GM21737 (cell line): ENCODE results near the gene TNS2.

ENCODE experiments used
- ATAC-seq: cut with Tn5 transposase; IDR thresholded peaks from one replicate; pipeline ENCODE4 v1.9.1; 2021; ENCODE audit warnings: mild to moderate bottlenecking, moderate library complexity; ENCODE audit not compliant: unreplicated experiment

The TNS2 gene

GRCh38 chr12:53039851-53040250, 10.0 kb upstream of the TNS2 start:
- ATAC-seq = no peak

DNA sequence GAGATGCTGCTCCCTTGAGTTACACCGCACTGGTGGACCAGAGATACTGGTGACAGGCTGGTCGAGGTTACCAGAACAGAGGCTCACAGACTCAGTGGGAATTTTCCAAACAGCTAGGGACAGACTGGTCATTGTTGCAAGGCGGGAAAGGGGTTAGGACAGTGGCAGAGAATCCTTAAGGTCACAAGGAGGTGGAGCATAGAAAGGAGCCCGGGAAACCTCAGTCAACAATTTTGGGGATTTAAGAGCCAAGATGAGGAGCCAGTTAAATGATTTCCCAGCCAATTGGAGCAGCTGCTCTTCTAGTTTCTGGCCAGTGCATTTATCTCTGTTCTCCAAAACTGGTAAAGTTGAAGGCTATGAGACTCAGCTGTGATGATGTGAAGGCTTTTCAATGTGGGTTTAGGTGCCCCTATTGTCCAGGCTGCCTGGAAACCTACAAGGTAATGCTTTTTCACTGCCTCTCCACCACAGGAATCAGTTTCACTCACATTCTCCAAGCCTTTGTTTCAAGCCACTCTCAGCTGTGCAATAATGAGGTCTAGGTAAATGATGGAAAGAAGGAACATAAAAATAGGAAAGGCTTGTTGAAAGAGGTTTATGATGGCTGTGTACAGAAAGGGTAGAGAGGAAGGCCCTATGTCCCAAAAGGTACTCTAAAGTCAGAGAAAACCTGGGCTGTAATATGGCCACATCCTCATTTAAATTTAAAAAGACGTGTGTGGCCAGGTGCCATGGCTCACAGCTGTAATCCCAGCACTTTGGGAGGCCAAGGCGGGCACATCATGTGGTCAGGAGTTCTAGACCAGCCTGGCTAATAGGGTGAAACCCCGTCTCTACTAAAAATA, 7.0 kb upstream of the TNS2 start:
- no peak for ATAC-seq

DNA sequence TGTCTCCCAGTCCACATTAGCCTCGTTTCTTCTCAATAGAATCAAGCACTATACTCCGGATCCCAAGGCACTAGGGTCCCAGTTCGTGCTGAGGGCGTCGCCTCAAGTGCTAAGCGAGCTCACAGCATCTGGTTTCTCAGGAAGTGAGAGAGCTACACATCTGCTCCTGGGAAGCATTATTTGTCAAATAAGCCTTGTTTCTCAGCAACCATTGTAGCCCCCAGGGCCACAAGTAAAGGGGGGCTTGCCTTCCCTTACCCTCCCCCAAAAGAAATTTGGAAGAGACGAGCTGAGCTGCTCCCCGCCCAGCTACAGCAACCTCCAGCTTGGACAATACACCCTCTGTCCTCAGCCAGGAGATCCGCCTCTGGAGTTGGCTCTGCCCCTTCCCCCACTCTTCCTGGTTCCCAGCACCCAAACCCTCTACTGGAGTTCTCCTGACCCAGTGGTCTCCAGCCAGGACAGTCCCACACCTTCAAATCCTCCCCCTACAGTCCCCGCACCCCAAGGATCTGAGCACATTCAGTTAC, 5.7 kb upstream of the TNS2 start:
- ATAC-seq = no peak

GRCh38 chr12:53044896-53045695, 4.8 kb upstream of the TNS2 start:
- no peak for ATAC-seq

DNA sequence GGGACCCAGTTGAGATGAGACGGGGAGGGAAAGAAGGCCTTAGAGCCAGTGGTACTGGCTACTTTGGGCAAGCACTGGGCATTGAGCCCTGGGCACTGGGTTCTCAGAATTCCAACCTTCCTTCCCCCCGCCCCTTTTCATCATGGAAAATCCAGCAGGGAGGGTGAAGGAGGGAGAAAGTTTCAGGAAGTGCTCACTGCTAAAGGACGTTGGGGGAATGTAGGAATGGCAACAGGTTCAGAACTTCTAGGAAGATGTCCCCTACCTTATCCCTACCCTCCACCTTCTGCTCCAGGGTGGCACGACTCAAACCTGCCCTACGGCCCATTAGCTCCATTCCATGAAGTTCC, 4.2 kb upstream of the TNS2 start:
- ATAC-seq = no peak

DNA sequence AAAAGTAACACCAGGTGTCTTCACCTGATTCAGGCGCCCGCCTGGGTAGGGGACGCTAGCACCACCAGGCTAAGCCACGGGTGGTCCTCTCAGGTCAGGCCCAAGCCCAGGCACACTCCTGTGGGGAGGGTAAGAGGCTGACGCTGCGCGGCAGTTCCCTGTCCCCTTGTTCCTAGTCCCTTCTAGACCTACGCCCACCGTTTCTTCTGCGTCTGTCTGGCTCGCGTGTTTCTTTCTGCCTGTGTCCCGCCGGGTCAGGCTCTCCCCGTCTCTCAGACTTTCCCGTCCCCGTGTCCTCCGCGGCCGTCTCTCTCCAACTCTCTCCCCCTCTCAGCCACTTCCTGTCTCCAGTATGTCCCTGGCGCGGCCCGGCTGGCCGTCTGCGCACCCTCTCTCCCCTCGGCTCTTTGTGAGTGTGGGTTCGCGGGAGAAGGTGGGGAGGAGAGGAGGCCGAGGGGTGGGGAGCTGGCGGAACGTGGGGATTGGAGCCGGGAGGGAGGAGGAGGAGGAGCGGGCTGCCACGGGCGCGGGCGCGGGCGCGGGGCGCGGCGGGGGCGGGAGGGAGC, 3.1 kb upstream of the TNS2 start:
- ATAC-seq = peak; percentile 25

- peak; percentile 65 for ATAC-seq
Measured at GRCh38 chr12:53047221-53048032, 2.4 kb upstream of the TNS2 start.

- ATAC-seq = no peak
Measured at GRCh38 chr12:53048033-53048779, 1.7 kb upstream of the TNS2 start.

DNA sequence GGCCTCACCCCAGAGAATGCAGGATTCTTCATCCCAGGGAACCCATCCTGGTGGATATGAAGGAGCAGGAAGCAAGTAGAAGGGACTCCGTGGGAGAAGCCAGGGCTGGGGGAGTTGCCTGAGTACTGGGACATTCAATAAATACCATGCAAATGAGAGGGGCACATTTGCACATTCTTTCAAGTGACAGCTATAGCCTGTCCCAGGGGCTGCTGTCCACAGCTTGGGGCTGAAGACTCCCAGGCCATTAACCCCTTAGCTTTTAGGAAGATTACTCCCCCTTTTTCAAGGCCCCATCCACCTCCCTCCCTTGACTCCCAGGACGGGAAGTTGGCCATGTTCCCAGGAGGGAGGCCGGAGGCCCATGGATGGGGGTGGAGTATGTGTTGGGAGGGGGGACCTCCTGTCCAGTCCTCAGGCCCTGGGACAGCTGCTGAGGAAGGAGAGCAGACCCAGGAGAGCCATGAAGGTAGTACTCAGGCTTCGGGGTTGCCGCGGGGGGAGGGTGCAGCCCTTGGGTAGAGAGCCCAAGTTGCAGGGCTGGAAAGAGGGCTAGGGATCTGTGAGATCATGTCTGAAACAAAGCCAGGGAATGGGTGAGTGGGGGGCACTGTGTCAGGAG, 974 bp upstream of the TNS2 start:
- ATAC-seq = no peak

DNA sequence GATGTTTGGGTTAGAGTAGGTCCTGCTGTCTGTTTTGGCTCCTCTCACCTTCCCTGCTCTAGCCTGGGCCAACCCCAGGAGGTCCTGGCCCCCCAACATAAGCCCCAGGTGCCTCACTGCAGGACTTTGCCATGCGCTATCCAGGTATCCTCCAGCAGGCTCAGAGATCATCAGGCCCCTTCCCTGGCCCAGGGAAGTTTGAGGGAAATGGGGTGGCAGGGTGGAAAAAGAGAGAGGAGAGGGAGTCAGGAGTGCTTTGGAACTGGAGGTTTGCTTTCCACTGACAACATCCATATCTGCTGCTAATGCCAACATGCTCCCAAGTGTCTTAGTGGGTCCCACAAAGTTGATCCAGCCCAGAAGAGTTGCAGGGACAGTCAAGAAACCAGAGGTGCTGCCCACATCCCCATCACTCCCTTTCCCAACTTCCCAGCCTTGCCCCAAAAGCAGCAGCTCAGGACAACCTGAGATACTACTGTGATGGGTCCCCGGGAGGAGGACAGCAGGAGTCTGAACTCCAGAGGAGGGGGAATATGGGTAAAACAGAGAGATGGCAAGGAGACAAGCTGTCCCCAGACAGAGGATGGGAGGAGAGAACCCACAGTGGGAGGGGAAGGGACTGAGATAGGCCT, 677 bp downstream of the TNS2 start:
- ATAC-seq = no peak

DNA sequence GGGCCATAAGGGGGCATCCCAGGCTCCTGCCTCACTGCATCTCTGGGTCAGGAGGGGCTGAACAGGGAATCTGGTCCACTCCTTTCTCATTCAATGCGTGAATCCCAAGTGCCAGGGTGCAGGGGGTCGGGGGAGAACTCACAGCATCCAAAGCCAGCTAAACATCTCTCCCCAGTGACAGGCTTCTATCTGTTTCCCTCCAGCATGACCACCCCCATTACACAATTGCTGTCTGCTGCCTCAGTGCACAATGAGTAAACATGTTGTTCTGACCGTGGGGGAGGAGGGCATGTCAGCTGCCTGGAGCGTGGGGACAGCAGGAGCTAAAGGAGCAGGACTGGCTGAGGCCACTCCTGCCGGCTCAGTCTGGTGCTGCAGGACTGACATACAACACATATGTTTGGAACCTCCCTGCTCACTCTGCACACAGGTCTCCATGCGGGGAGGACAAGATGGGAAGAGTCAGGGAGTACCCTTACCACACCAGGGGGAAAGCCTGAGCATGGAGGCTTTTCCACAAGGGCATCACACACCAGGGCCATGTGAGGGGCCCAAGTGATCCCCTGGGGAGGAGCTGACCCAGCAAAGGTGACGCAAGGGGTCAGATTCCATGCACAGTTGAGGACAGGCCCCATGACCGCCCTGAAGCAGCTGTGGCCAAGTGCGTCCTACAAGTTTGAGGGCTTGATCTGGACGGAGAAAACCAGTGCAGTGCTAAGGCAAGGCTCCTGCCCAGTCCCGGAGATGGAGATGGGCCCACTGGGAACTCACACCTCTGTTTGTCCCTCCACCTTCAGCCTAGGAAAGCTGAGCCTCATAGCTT, 1.4 kb downstream of the TNS2 start:
- ATAC-seq = no peak

GRCh38 chr12:53051881-53052412, 2.1 kb downstream of the TNS2 start:
- no peak for ATAC-seq

- ATAC-seq = no peak
Measured at GRCh38 chr12:53052419-53053217, 2.8 kb downstream of the TNS2 start.

GRCh38 chr12:53053218-53054111, 3.6 kb downstream of the TNS2 start:
- no peak for ATAC-seq

DNA sequence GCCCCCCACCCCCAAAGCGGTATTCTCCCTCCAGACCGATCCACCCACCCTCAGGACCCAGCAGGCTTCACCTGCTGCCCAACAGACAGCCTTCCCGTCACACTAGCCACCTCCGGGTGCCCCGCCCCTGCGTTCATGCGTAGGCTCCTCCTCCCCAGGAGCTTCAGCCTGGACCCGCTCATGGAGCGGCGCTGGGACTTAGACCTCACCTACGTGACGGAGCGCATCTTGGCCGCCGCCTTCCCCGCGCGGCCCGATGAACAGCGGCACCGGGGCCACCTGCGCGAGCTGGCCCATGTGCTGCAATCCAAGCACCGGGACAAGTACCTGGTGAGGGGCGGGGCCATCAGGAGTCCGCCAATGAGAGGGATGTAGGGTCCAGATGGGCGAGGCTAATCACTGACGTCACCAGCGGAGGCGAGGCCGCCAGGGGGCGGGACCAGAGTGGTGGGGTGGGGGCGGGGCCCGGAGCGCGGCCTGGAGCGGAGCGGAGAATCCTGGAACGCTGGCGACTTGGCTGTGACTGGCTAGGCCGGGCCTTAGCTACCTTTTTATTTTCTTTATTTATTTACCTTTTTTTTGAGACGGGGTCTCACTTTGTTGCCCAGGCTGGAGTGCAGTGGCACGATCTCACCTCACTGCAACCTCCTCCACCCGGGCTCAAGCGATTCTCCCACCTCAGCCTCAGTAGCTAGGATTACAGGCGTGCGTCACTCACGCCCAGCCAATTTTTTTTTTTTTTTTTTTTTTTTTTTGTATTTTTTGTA, 4.4 kb downstream of the TNS2 start:
- peak; percentile 77 for ATAC-seq
